ENCODE results near the gene ZSWIM4.
A peak's percentile ranks its signal among the peaks of the same experiment; 100 is the strongest.

Gene ZSWIM4

DNA sequence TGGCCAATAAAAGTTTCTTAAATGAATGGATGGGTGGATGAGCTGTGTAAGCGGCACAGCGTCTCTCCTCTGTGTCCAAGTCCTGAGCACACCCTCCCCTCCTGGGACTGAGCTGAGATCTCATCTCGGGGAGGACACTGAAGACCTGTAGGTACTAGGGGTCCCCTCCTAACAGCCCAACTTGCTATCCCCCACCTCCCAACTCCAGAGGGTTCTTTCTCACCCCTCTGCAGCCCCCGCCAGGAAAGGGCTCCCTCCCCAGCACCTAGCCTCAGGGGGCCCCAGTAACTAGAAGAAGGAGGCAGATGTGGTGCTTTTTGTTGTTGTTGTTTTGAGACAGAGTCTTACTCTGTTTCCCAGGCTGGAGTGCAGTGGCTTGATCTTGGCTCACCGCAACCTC, 80.6 kb downstream of the ZSWIM4 start:
- no peak for DNase-seq (ENCODE audit: low read depth)

- no peak for DNase-seq (ENCODE audit: low read depth)
Measured at GRCh38 chr19:13876834-13877233, 81.6 kb downstream of the ZSWIM4 start, which contains the start of gene NANOS3. Gene NANOS3 (plus strand): TSS chr19:13877134. CDS start chr19:13877249, 115 bp downstream.

- DNase-seq (ENCODE audit: low read depth): no peak
Measured at GRCh38 chr19:13877303-13877702, 82.1 kb downstream of the ZSWIM4 start.

GRCh38 chr19:13880059-13881043, 85.1 kb downstream of the ZSWIM4 start:
- DNase-seq (ENCODE audit: low read depth): peak; percentile 98

DNA sequence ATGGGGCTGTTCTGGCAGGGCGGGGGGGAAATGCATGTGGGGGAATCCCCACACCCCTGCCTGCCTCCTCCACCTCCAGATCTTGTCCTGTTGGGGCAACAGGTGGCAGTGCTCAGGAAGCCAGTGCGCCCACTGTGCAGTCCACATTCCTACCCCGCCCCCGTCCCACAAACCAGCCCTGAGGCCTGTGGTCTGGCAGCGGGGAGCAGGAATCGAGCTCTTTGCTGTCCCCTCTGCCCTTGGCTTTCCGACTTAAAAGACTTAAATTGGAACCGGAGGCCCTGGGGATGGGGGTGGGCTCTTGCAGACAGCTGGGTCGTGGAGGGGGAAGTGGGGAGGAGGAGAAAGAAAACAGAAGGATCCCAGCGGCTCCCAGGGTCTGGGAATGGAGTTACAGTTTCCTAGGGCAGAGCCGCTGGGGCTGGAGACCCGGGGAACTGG, 86.0 kb downstream of the ZSWIM4 start:
- no peak for DNase-seq (ENCODE audit: low read depth)

Measured in stimulated activated CD8-positive, alpha-beta memory T cell treated with anti-CD3 and anti-CD28 coated beads, Interleukin-4, amount 100 ng/mL, for 24 hours (primary cell).